NOMO-1 (cell line): Measurements from ENCODE around the gene CABYR.

Experiments
- DNase-seq, 2 experiments: peaks; one replicate each; lab custom pipeline; 2025; ENCODE audit not compliant: unreplicated experiment in 2 of 2; lab: John Stamatoyannopoulos, UW

CABYR gene, protein sequence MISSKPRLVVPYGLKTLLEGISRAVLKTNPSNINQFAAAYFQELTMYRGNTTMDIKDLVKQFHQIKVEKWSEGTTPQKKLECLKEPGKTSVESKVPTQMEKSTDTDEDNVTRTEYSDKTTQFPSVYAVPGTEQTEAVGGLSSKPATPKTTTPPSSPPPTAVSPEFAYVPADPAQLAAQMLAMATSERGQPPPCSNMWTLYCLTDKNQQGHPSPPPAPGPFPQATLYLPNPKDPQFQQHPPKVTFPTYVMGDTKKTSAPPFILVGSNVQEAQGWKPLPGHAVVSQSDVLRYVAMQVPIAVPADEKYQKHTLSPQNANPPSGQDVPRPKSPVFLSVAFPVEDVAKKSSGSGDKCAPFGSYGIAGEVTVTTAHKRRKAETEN

GRCh38 chr18:24138789-24139616 is at the start of gene CABYR:
Gene CABYR (plus strand): TSS chr18:24139062. CDS start chr18:24143115, 4,053 bp downstream.
- peak; percentile 82 to 92 for DNase-seq

- no peak for DNase-seq
Observed at GRCh38 chr18:24089076-24089475, 49.8 kb upstream of the CABYR start.

DNA sequence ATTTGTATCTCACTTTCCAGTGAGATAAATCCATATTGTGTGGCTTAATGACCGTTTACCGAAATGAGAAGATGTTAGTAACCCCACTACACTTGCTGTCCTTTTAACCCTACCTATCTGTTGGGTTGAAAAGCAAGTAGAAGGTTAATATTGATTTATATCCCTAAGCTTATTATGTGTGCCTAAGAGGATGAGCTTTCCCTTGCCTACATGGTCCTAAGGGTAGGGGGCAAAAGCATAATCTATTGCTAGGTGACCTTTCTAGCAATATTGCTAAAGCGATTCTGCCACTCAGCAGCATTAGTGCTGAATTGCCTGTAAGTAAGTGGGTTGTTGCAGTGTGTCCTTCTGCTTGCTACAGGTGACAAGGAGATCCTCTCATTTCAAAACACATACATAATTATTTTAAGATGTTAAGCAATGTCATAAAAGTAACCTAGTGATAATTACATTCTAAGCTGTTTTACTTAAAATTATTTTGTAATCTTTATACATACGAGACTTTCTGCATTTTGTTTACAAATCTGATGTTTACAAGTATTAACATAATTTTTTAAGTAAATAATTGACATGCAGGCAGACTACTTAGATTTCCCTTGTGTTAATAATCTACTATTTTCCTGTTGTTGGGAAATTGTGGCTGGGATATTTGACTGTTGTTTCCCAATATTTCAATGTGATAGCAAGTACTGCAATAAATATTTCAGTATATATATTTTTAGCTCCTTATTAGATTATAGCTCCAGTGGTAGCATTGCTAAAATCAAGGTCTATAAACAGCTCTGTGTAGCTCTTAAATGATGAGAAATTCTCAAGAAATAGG is 49.1 kb upstream of the CABYR start:
- DNase-seq, result no peak

- no peak for DNase-seq
Observed at GRCh38 chr18:24090876-24091275, 48.0 kb upstream of the CABYR start.

DNA sequence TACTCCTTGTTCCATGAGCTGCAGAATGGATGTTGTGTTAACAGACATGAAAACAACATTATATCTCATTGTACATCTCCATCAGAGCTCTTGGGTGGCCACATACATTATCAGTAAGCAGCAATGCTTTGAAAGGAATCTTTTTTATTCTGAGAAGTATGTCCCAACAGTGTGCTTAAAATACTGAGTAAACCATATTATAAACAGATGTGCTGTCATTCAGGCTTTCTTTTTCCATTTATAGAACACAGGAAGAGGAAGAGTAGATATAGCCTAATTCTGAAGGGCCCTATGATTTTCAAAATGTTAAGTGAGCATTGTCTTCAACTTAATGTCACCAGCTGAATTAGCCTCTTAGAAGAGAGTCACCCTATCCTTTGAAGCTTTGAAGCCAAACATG is 44.3 kb upstream of the CABYR start:
- peak in 1 of 2 experiments; percentile 55 for DNase-seq

DNA sequence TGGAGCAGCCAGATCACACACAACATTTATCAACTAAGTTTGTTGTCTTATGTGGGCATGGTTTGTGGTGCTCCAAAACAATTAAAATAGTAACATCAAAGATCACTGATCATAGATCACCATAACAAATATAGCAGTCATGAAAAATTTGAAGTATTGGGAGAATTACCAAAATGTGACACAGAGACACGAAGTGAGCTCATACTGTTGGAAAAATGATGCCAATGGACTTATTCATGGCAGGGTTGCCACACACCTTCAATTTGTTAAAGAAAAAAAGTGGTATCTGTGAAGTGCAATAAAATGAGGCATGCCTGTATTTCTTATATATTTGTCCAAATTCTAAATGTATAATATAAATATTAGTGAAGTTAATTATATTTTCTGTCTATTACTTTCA is 42.9 kb upstream of the CABYR start:
- no peak for DNase-seq

- DNase-seq, result no peak
Observed at GRCh38 chr18:24103320-24104021, 35.4 kb upstream of the CABYR start.

- DNase-seq, result no peak
Observed at GRCh38 chr18:24104486-24104885, 34.4 kb upstream of the CABYR start.

- DNase-seq, result no peak
Observed at GRCh38 chr18:24108641-24109040, 30.2 kb upstream of the CABYR start.

GRCh38 chr18:24111936-24112335 is 26.9 kb upstream of the CABYR start:
- DNase-seq, result no peak

DNA sequence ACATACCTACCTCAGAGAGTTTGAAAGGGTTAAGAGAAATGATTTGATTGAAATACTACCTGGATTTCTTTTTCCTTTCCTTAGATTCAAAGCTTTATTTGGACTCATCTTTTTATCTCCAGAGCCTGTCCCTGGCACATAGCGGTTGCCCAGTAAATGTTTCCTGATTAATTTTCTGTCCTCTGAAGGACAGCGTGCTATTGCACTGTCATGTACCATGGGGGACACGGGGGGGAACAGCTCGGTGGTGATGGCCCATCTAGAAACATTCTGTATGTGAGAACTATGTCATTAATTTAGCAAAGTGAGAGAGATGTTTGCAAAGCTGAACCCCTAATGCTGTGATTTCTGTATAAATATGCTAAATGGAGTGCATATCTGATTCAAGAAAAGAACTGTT is 26.4 kb upstream of the CABYR start:
- DNase-seq, result no peak

- no peak for DNase-seq
Observed at GRCh38 chr18:24112874-24113615, 25.8 kb upstream of the CABYR start.

DNA sequence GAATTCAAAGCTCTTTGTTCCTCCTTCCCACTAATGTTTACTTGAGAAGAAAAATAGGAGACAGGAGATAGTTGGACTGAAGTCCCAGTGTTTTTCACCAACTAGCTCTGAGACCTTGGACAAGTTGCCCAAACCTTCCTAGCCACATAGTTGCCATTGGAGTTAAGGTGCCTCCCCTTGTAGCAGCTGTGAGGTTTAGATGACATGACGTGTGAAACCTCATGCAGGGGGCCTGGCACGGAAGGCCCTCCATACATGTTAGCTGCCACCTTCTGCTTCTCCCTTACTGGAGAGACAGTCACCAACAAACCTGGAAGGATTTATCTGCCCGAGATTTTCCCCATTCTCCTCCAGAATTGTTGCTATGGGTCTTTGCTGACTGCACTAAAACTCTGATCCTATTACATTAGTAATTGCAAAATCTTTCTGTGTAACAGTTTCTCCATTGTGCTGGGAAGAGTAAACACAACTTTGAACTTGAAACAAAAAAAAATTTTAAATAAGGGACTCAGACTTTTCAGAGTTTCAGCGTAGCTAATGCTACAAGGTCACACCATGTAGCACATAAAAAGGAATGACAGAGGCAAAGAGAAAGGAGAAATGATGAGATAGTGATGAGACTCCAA is 23.8 kb upstream of the CABYR start:
- DNase-seq, result no peak

GRCh38 chr18:24115628-24116027 is 23.2 kb upstream of the CABYR start:
- peak in 1 of 2 experiments; percentile 65 for DNase-seq

DNA sequence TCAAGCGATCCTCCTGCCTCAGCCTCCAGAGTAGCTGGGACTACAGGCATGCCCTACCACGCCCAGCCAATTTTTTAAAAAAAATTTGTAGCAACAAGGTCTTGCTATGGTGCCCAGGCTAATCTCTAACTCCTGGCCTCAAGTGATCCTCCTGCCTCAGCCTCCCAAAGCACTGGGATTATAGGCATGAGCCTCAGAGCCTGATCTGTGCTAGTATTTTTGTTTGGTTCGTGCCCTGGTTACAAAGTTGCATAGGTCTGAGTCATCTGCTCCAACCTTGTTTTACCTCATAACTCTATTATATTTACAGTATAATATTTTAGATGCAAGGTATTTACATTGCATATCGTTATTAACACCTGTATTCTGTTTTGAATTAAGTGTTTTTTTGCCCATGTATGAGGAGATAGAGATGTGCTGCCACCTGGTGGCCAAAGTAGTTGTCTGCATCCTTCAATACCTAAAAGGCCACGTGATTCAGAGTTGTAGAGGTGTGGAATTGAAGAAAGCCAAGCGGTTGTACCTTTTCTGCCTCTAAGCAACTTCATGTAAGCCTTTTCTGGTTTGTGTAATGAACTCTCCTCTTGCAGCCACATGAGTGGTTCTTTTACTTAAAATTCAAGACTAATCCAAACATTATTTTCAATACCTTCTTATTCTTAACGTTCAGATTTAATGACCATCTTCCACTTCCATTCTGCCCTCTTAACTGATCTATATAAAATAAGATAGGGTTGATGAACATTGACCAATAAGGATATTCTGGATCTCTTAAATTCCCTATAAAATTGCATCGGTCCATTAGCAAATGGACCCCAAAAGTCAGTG is 19.9 kb upstream of the CABYR start:
- peak; percentile 29 to 65 for DNase-seq

- no peak for DNase-seq
Observed at GRCh38 chr18:24120676-24121075, 18.2 kb upstream of the CABYR start.

DNA sequence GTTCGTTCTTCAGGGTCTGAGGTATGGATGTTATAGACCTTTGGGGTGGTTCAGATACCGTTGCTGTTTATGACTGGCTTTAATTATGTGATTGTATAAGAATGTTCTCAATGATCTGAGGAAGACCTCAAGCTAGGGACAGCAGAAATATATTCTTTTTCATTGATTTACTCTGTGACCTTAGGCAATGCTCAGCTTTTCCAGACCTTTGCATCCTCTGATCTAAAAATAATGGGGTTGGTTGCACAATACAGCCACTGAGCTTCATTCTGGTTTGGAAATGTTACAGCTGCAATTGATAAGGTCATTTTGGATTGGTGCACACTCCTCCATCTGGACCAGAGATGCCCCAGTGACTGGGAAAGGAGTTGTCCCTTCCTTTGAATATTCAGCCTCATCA is 17.2 kb upstream of the CABYR start:
- DNase-seq, result no peak

DNA sequence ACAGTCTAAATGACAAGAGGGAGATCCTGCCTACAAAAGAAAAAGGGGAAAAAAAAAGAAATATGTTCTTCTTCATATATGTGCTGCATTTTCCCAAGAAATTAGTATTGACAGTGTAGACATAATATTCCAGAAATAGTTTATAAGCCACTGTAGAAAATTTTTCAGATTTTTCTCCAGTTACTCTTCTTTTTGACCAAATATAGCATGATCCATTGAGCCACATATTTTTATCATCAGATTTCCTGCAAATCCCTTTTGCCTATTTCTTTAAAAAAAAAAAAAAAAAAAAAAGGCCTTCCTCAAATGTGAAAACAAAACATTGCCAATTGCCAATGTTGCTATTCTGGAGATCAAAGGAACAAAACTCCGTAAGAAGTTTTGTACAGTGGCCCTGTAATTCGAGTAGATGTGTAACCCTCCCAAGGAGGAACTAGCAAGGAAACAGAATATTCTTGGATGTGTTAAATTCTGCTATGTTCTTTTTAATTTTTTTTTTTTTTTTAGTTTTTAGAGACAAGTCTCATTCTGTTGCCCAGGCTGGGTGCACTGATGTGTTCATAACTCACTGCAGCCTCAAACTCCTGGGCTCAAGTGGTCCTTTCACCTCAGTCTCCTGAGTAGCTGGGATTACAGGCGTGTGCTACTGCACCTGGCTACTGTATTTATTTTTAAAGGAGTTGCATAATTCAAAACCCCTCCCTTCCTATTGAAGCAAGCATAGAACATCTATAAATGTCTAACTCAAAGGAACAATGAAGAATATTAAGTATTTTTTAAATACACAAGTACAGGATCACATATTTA is 12.5 kb upstream of the CABYR start:
- DNase-seq, result no peak
